ENCODE measurements around the gene PVALEF. TPM values are rescaled to one million over a fixed set of nuclear protein-coding genes. Genes with fewer than 3 reads are reported as not detected.
A peak's percentile ranks its signal among the peaks of the same experiment; 100 is the strongest.
"Not testable (repeated sequence)": the region's sequence is repeated elsewhere in the genome, so short reads cannot be mapped to it uniquely, and the experiment has no call there.

PVALEF gene
- total RNA-seq, 1 donor = not detected

- no peak for TF ChIP-seq CTCF (IDR thresholded peaks at IDR 0.05; ENCODE audit: insufficient read depth, low read depth, low read length)
- no peak for DNase-seq (ENCODE audit: low read depth)
Observed at GRCh38 chr17:81151278-81151677, 14.0 kb upstream of the PVALEF start.

GRCh38 chr17:81152288-81152828 lies 12.9 kb upstream of the PVALEF start:
- no peak overlapping the region for H3K4me3 ChIP-seq (ENCODE audit: low read depth, low read length)
- no peak for DNase-seq (ENCODE audit: low read depth)
- TF ChIP-seq CTCF (IDR thresholded peaks at IDR 0.05; ENCODE audit: insufficient read depth, low read depth, low read length) = no peak

More at GRCh38 chr17:81151278-81151677, 14.0 kb upstream of the PVALEF start:
- no peak overlapping the region for H3K4me3 ChIP-seq (ENCODE audit: low read depth, low read length)

DNA sequence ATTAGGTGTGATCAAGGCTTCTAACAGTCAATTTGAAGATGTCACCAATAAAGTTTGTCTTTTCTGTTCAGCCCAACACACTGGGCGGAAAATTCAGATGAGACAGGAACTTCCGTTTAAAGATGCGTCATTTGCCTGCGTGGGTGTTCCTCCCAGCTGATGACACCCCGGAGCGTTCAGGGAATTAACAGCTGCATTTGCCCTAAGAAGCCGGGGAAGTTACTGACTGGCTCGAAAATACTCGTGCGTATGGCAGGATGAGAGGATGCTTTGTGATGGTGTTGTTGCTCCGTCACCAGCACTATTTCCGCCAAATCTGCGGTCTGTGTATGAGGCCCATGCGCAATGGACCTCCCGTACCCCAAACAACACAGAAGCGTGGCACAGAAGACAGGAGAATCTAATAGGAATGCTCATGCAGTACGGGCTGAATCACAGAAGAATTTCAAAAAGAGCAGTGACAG lies 11.9 kb upstream of the PVALEF start:
- peak; percentile 69 for DNase-seq (ENCODE audit: low read depth)

DNA sequence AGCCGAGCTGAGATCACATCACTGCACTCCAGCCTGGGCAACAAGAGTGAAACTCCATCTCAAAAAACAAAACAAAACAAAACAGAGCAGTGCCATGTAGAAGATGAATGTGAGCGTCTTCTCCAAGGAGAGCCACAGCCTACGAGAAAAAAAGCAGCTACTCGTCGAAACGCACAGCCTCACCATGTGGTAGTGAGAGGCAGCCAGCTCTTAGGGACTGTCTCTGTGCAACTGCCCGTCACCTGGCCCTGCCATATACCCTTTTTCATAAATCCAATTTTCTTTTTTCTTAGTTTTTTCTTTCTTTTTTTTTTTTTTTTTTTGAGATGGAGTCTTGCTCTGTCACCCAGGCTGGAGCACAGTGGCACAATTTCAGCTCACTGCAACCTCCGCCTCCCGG lies 11.3 kb upstream of the PVALEF start:
- not testable (repeated sequence) for DNase-seq (ENCODE audit: low read depth); H3K4me3 ChIP-seq (ENCODE audit: low read depth, low read length)

More for the DNA sequence above, 11.9 kb upstream of the PVALEF start:
- TF ChIP-seq CTCF (IDR thresholded peaks at IDR 0.05; ENCODE audit: insufficient read depth, low read depth, low read length) = no peak
- no peak overlapping the region for H3K4me3 ChIP-seq (ENCODE audit: low read depth, low read length)

DNA sequence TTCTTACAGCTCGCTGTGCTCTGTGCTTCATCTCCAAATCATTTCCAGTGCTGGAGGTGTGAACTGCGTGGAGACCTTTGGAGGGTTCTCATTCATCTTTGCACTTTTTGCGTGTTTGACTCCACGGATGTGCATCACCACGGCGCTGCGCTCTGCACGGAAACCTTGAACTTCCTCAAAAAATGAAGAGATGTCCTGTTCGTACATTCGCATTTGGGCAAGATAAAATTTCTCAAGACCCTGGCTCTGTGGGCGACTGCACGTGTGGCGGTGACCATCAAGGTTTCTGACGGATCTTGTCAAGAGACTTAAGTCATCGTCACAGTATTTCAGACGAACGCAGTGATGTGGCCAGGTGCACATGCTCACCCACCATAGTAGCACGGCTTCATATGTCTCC lies 10.3 kb upstream of the PVALEF start:
- no peak overlapping the region for H3K4me3 ChIP-seq (ENCODE audit: low read depth, low read length)
- DNase-seq (ENCODE audit: low read depth) = no peak
- TF ChIP-seq CTCF (IDR thresholded peaks at IDR 0.05; ENCODE audit: insufficient read depth, low read depth, low read length) = no peak

- no peak for DNase-seq (ENCODE audit: low read depth)
- no peak for TF ChIP-seq CTCF (IDR thresholded peaks at IDR 0.05; ENCODE audit: insufficient read depth, low read depth, low read length)
Observed at GRCh38 chr17:81156866-81157805, 8.2 kb upstream of the PVALEF start.

More at GRCh38 chr17:81156866-81157805, 8.2 kb upstream of the PVALEF start:
- no peak overlapping the region for H3K4me3 ChIP-seq (ENCODE audit: low read depth, low read length)
